ENCODE results near the gene GRIP1.

The GRIP1 gene

DNA sequence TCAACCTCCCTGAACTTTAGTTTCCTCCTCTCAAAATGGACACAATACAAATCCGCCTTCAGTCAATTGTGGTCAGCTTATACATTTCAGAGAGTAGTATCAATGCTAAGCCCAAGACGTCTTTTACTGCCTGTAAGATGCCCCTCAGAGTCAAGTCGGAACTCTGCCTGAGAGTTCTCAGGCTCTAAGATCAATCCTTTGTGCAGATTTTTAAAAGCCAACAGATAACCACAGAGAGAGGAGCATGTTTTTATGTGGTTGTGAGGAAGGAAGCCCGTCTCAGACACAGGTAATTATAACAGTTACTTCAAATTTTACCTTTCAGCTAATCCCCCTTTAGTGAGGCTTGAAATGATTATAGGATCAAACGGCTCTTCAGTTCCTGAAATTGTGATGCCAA is 285.0 kb downstream of the GRIP1 start:
- no peaks in the 10 kb centered on the region for H3K27me3 ChIP-seq (ENCODE audit: control insufficient read depth, low read length)
- no peaks in the 10 kb centered on the region for H3K9me3 ChIP-seq (ENCODE audit: control insufficient read depth, insufficient read depth, low read length)
- H3K79me2 ChIP-seq (ENCODE audit: control insufficient read depth, low read length), result no peaks in the 10 kb centered on the region
- H3K9me2 ChIP-seq (replicated peaks; ENCODE audit: control insufficient read depth, low read length), result no peaks in the 10 kb centered on the region
- H3K36me3 ChIP-seq (ENCODE audit: control insufficient read depth, low read length), result no peaks in the 10 kb centered on the region
- no peak overlapping the region for H3K27ac ChIP-seq (ENCODE audit: low read depth, low read length)
- H3K4me3 ChIP-seq (ENCODE audit: low read length), result no peak overlapping the region
- no peaks in the 10 kb centered on the region for H3F3A ChIP-seq (ENCODE audit: control insufficient read depth, insufficient read depth)
- H4K20me1 ChIP-seq (ENCODE audit: control insufficient read depth, insufficient read depth, low read depth, low read length), result no peaks in the 10 kb centered on the region
- H3K4me2 ChIP-seq (ENCODE audit: low read length), result no peak overlapping the region
- TF ChIP-seq EZH2phosphoT487 (IDR thresholded peaks at IDR 0.05; ENCODE audit: borderline replicate concordance, low read length), result no peak
- no peaks in the 10 kb centered on the region; the same call in 1 of the 2 replicates for H3K4me1 ChIP-seq (ENCODE audit: control insufficient read depth, low read length)

DNA sequence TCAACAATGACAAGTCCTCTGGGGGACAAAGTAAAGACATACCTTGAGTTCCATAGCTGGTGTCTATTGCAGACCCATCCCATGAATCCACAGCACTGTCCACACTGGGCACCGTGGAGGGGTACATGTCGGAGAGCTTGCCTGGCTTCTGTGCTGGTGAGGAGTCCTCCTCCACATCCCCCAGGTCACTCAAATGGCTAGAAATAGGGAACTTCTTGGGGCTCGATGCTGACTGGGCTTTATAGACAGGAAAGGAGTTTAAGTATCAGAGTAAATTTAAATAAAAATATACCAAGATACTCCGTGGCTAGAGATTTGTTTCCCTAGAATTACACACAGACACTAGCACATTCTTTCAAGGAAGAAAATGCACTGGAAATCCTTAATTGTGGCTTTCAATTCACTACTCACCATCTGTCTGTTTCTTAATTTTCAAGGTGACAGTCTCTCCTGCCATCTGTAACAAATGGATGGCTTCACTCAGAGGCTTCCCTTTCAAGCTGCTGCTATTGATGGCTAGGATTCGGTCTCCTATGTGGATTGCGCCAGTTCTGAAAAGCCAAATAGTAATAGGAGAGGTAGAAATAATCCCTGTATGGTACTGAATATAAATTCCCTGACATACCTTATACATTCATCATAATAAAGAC is 286.5 kb downstream of the GRIP1 start:
- Histone ChIP-seq H3K4me3 (ENCODE audit: low read length) (no peak overlapping the region), H3K9me3 (ENCODE audit: control insufficient read depth, insufficient read depth, low read length) (no peaks in the 10 kb centered on the region), H3K9me2 (replicated peaks; ENCODE audit: control insufficient read depth, low read length) (no peaks in the 10 kb centered on the region), H3K36me3 (ENCODE audit: control insufficient read depth, low read length) (no peaks in the 10 kb centered on the region), H3K4me1 (ENCODE audit: control insufficient read depth, low read length) (no peaks in the 10 kb centered on the region; the same call in 1 of the 2 replicates), H3K4me2 (ENCODE audit: low read length) (no peak overlapping the region), H3F3A (ENCODE audit: control insufficient read depth, insufficient read depth) (no peaks in the 10 kb centered on the region), H3K27ac (ENCODE audit: low read depth, low read length) (no peak overlapping the region), H4K20me1 (ENCODE audit: control insufficient read depth, insufficient read depth, low read depth, low read length) (no peaks in the 10 kb centered on the region), H3K79me2 (ENCODE audit: control insufficient read depth, low read length) (no peaks in the 10 kb centered on the region), H3K27me3 (ENCODE audit: control insufficient read depth, low read length) (no peaks in the 10 kb centered on the region)
- TF ChIP-seq EZH2phosphoT487 (IDR thresholded peaks at IDR 0.05; ENCODE audit: borderline replicate concordance, low read length), result no peak
- TF ChIP-seq, protein P1, sequence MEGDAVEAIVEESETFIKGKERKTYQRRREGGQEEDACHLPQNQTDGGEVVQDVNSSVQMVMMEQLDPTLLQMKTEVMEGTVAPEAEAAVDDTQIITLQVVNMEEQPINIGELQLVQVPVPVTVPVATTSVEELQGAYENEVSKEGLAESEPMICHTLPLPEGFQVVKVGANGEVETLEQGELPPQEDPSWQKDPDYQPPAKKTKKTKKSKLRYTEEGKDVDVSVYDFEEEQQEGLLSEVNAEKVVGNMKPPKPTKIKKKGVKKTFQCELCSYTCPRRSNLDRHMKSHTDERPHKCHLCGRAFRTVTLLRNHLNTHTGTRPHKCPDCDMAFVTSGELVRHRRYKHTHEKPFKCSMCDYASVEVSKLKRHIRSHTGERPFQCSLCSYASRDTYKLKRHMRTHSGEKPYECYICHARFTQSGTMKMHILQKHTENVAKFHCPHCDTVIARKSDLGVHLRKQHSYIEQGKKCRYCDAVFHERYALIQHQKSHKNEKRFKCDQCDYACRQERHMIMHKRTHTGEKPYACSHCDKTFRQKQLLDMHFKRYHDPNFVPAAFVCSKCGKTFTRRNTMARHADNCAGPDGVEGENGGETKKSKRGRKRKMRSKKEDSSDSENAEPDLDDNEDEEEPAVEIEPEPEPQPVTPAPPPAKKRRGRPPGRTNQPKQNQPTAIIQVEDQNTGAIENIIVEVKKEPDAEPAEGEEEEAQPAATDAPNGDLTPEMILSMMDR (IDR thresholded peaks at IDR 0.05; ENCODE audit: low read depth, low read length, poor library complexity, severe bottlenecking), result no peak

DNA sequence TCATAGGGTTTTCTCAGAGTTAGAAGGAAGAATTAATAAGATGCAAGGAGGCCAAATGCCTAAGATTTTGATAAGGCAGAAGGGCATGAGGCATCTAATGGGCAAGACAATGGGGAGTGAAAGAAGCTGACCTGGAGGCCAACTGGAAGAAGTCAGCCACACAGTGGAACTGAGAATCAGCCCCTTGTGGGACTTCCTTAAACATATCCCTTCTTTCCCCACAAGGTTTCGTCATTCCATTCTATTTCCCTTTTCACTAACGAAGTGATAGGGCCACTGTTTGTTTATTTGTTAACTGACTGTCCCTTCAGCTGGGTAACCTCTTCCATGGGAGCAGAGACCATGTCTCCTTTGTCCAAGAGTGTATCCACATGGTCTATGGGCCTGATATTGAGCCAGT is 290.4 kb downstream of the GRIP1 start:
- TF ChIP-seq, protein P1 (IDR thresholded peaks at IDR 0.05; ENCODE audit: low read depth, low read length, poor library complexity, severe bottlenecking), result no peak
- Histone ChIP-seq H3K4me3 (ENCODE audit: low read length) (no peak overlapping the region), H3F3A (ENCODE audit: control insufficient read depth, insufficient read depth) (no peaks in the 10 kb centered on the region), H3K27ac (ENCODE audit: low read depth, low read length) (no peak overlapping the region), H3K36me3 (ENCODE audit: control insufficient read depth, low read length) (no peaks in the 10 kb centered on the region), H3K27me3 (ENCODE audit: control insufficient read depth, low read length) (no peaks in the 10 kb centered on the region), H3K9me2 (replicated peaks; ENCODE audit: control insufficient read depth, low read length) (no peaks in the 10 kb centered on the region), H4K20me1 (ENCODE audit: control insufficient read depth, insufficient read depth, low read depth, low read length) (no peaks in the 10 kb centered on the region), H3K4me1 (ENCODE audit: control insufficient read depth, low read length) (no peaks in the 10 kb centered on the region), H3K9me3 (ENCODE audit: control insufficient read depth, insufficient read depth, low read length) (no peaks in the 10 kb centered on the region), H3K79me2 (ENCODE audit: control insufficient read depth, low read length) (no peaks in the 10 kb centered on the region), H3K4me2 (ENCODE audit: low read length) (no peak overlapping the region)

DNA sequence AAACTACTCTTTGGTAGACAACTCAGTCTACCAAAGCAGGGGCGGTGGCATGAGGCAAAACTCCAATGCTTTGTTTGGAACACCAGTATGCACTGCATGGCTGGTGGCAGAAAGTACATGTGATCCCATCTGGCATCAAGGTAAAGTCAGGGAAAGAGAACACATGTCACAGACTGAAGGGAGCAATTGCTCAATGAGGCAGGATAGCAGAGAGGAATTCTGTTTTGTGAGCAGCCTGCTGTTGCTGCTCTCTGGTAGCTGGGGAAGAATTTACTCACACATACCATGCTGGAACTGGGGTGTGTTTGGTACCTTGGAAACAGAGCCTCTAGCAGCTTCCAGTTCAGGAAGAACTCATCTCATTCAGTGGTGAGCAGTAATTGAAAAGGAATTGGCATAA is 291.8 kb downstream of the GRIP1 start:
- no peaks in the 10 kb centered on the region for H3F3A ChIP-seq (ENCODE audit: control insufficient read depth, insufficient read depth)
- H3K36me3 ChIP-seq (ENCODE audit: control insufficient read depth, low read length), result no peaks in the 10 kb centered on the region
- H3K4me2 ChIP-seq (ENCODE audit: low read length), result no peak overlapping the region
- H3K9me3 ChIP-seq (ENCODE audit: control insufficient read depth, insufficient read depth, low read length), result no peaks in the 10 kb centered on the region
- no peak overlapping the region for H3K27ac ChIP-seq (ENCODE audit: low read depth, low read length)
- no peak for TF ChIP-seq EZH2phosphoT487 (IDR thresholded peaks at IDR 0.05; ENCODE audit: borderline replicate concordance, low read length)
- TF ChIP-seq, protein P1 (IDR thresholded peaks at IDR 0.05; ENCODE audit: low read depth, low read length, poor library complexity, severe bottlenecking), result no peak
- H3K9me2 ChIP-seq (replicated peaks; ENCODE audit: control insufficient read depth, low read length), result no peaks in the 10 kb centered on the region
- H3K4me3 ChIP-seq (ENCODE audit: low read length), result no peak overlapping the region
- H3K27me3 ChIP-seq (ENCODE audit: control insufficient read depth, low read length), result no peaks in the 10 kb centered on the region
- no peaks in the 10 kb centered on the region for H3K4me1 ChIP-seq (ENCODE audit: control insufficient read depth, low read length)
- H3K79me2 ChIP-seq (ENCODE audit: control insufficient read depth, low read length), result no peaks in the 10 kb centered on the region
- no peaks in the 10 kb centered on the region for H4K20me1 ChIP-seq (ENCODE audit: control insufficient read depth, insufficient read depth, low read depth, low read length)
